ENCODE measurements around the gene SH3GL3.

SH3GL3 gene

GRCh38 chr15:83538682-83539081 is 91.5 kb downstream of the SH3GL3 start:
- TF ChIP-seq, protein P1, sequence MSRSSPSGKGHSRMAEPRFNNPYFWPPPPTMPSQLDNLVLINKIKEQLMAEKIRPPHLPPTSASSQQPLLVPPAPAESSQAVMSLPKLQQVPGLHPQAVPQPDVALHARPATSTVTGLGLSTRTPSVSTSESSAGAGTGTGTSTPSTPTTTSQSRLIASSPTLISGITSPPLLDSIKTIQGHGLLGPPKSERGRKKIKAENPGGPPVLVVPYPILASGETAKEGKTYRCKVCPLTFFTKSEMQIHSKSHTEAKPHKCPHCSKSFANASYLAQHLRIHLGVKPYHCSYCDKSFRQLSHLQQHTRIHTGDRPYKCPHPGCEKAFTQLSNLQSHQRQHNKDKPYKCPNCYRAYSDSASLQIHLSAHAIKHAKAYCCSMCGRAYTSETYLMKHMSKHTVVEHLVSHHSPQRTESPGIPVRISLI (tag by site-specific recombination; IDR thresholded peaks at IDR 0.05) = no peak
- TF ChIP-seq ZSCAN18 (tag by site-specific recombination; IDR thresholded peaks at IDR 0.05) = no peak
- no peak for TF ChIP-seq ZNF624 (tag by site-specific recombination; IDR thresholded peaks at IDR 0.05)
- TF ChIP-seq TRIM28 (IDR thresholded peaks at IDR 0.05; ENCODE audit: borderline replicate concordance, low read length) = no peak
- TF ChIP-seq ZNF600 (tag by site-specific recombination; IDR thresholded peaks at IDR 0.05) = no peak
- TF ChIP-seq KLF8 (tag by site-specific recombination; IDR thresholded peaks at IDR 0.05) = no peak
- H3K36me3 ChIP-seq (ENCODE audit: control insufficient read depth in 2 of 2, insufficient read depth in 1 of 2, low read length in 2 of 2) = no peaks in the 10 kb centered on the region
- no peaks in the 10 kb centered on the region for H3K4me1 ChIP-seq (ENCODE audit: control insufficient read depth, insufficient read depth, low read length)
- H3K4me3 ChIP-seq (ENCODE audit: low read depth, low read length) = no peak overlapping the region
- peaks cover 2% of the 10 kb centered on the region; the same call in 1 of the 2 replicates for H3K9me3 ChIP-seq (ENCODE audit: control insufficient read depth, insufficient read depth, low read depth, low read length)
- CTCF ChIA-PET = interaction anchor here (1.1 kb wide), 1 partner anchor 39 kb away, joined by 3 read pairs; no protein-coding TSS in a partner anchor
- no peak overlapping the region for H3K27ac ChIP-seq (ENCODE audit: extremely low read depth, low read depth, low read length)
- POLR2A ChIA-PET = no interaction called here

GRCh38 chr15:83545804-83546511 is 98.8 kb downstream of the SH3GL3 start:
- CTCF ChIA-PET = interaction anchor here (0.6 to 3.4 kb wide), 4 partner anchors 14 to 108 kb away, joined by 3 to 12 read pairs (median 6); partner anchors contain the start of gene SH3GL3
- POLR2A ChIA-PET = interaction anchor here (1.5 kb wide), 1 partner anchor 99 kb away, joined by 3 read pairs; the partner anchor contains the start of gene SH3GL3
- no peaks in the 10 kb centered on the region for H3K4me1 ChIP-seq (ENCODE audit: control insufficient read depth, insufficient read depth, low read length)

More at GRCh38 chr15:83545804-83546511, 98.8 kb downstream of the SH3GL3 start:
- Histone ChIP-seq H3K9me3 (ENCODE audit: control insufficient read depth, insufficient read depth, low read depth, low read length) (peaks cover 2% of the 10 kb centered on the region; the same call in 1 of the 2 replicates), H3K27ac (ENCODE audit: extremely low read depth, low read depth, low read length) (no peak overlapping the region), H3K36me3 (ENCODE audit: control insufficient read depth in 2 of 2, insufficient read depth in 1 of 2, low read length in 2 of 2) (no peaks in the 10 kb centered on the region), H3K4me3 (ENCODE audit: low read depth, low read length) (no peak overlapping the region)
- TF ChIP-seq ZNF239 (tag by site-specific recombination; IDR thresholded peaks at IDR 0.05) = no peak
- TF ChIP-seq ZNF335 (tag by site-specific recombination; conservative IDR thresholded peaks at IDR 0.05) = no peak
- TF ChIP-seq PRDM10 (tag by site-specific recombination; IDR thresholded peaks at IDR 0.05) = no peak
- TF ChIP-seq ZFP41 (tag by site-specific recombination; IDR thresholded peaks at IDR 0.05; ENCODE audit: borderline replicate concordance) = no peak
- TF ChIP-seq MEIS1 (CRISPR knock-in tag; IDR thresholded peaks at IDR 0.05; ENCODE audit: borderline replicate concordance) = no peak
- TF ChIP-seq ZNF426 (tag by site-specific recombination; IDR thresholded peaks at IDR 0.05) = no peak
- no peak for TF ChIP-seq ZNF155 (tag by site-specific recombination; IDR thresholded peaks at IDR 0.05)
- TF ChIP-seq ZNF416 (tag by site-specific recombination; IDR thresholded peaks at IDR 0.05) = no peak
- TF ChIP-seq SCRT2 (tag by site-specific recombination; IDR thresholded peaks at IDR 0.05) = no peak
- TF ChIP-seq ZNF112 (tag by site-specific recombination; IDR thresholded peaks at IDR 0.05) = no peak
- no peak for TF ChIP-seq PBX3 (CRISPR knock-in tag; IDR thresholded peaks at IDR 0.05)
- no peak for TF ChIP-seq ZNF654 (tag by site-specific recombination; IDR thresholded peaks at IDR 0.05; ENCODE audit: low read depth)
- TF ChIP-seq ZNF658 (tag by site-specific recombination; IDR thresholded peaks at IDR 0.05) = no peak
- no peak for TF ChIP-seq ZNF133 (tag by site-specific recombination; IDR thresholded peaks at IDR 0.05)
- no peak for TF ChIP-seq ZNF571 (tag by site-specific recombination; IDR thresholded peaks at IDR 0.05)
- TF ChIP-seq ZNF48 (tag by site-specific recombination; IDR thresholded peaks at IDR 0.05) = no peak
- no peak for TF ChIP-seq ZNF530 (tag by site-specific recombination; IDR thresholded peaks at IDR 0.05; ENCODE audit: low read depth)
